H1 (cell line): ENCODE measurements around the gene HSPA4L. TPM values are rescaled to one million over a fixed set of nuclear protein-coding genes. Genes with fewer than 3 reads are reported as not detected.

ENCODE experiments used
- CHD2 ChIP-seq: IDR thresholded peaks from 2 replicates; pipeline ENCODE4 v1.6.1; 2012; ENCODE audit warnings: low read length, improper control_type of control experiment
- SIX5 ChIP-seq: IDR thresholded peaks from 2 replicates; pipeline ENCODE4 v1.6.1; 2011; ENCODE audit warnings: mild to moderate bottlenecking, low read depth, low read length
- ZNF274 ChIP-seq: IDR thresholded peaks from 2 replicates; pipeline ENCODE4 v1.7.0; 2012; ENCODE audit warnings: low read length, borderline replicate concordance; ENCODE audit errors: extremely low read depth
- polyA plus RNA-seq, 7 experiments: library from polyadenylated mRNA; depleted of rRNA in 3 of 7; stranded (reverse) in 5 of 7; unstranded in 2 of 7; fragments of >200 nt in 5 of 7; fragments of 200-250 nt in 2 of 7; gene quantifications; 1 replicate in 5 of 7; 2 replicates in 1 of 7; 4 replicates in 1 of 7; pipeline versions ENCODE4 v1.2.1 to v1.2.3, GENCODE V29; 2011 to 2013; ENCODE audit warnings: missing spikeins in 2 of 7, mixed read lengths in 2 of 7
- total RNA-seq: library from RNA; stranded (reverse); fragmentation: NEBNext Ultra II Directional; extraction: Animal tissue kit (Norgen Biotek cat#: 25700); gene quantifications from 2 replicates; pipeline ENCODE4 v1.2.1, GENCODE V29; 2021

HSPA4L gene
- total and polyA plus RNA-seq, 2 of the 8 experiments (the other 6 are each of a cell fraction or from before 2014, with no cell fraction given), result 0.65 to 4.7 TPM

- no peak for TF ChIP-seq CHD2
- TF ChIP-seq ZNF274, result no peak
- TF ChIP-seq SIX5, result no peak
These were observed 40.9 kb upstream of the HSPA4L start (continued) for GRCh38 chr4:127741247-127741646.
